Measurements from ENCODE around the gene HGD.

DNA sequence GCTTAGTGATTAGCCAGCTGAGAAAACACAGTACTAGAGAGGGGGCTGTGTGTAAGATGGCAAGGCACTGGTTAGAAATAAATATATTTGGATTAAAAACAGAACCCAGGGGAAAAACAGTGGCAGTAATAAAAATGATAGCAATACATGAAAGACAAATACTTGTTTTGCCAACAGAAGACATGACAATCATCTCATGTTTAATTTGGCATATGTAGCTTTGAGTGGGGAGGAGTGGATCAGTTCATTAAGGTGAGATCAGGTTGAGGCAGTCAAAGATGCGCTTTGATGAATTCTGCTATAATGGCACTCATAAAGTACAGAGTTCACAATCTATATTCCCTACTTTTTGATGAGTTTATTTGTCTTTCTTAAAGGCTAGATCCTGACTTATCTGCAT lies 3.4 kb upstream of the HGD start:
- TF ChIP-seq, protein P1, sequence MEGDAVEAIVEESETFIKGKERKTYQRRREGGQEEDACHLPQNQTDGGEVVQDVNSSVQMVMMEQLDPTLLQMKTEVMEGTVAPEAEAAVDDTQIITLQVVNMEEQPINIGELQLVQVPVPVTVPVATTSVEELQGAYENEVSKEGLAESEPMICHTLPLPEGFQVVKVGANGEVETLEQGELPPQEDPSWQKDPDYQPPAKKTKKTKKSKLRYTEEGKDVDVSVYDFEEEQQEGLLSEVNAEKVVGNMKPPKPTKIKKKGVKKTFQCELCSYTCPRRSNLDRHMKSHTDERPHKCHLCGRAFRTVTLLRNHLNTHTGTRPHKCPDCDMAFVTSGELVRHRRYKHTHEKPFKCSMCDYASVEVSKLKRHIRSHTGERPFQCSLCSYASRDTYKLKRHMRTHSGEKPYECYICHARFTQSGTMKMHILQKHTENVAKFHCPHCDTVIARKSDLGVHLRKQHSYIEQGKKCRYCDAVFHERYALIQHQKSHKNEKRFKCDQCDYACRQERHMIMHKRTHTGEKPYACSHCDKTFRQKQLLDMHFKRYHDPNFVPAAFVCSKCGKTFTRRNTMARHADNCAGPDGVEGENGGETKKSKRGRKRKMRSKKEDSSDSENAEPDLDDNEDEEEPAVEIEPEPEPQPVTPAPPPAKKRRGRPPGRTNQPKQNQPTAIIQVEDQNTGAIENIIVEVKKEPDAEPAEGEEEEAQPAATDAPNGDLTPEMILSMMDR (conservative IDR thresholded peaks at IDR 0.05): no peak
- no peak for TF ChIP-seq ZFX (IDR thresholded peaks at IDR 0.05)
